Stimulated activated CD8-positive, alpha-beta memory T cell treated with anti-CD3 and anti-CD28 coated beads, Interleukin-4, amount 100 ng/mL, for 24 hours (primary cell): ENCODE measurements around the gene COQ3.
"Not testable (repeated sequence)": the region's sequence is repeated elsewhere in the genome, so short reads cannot be mapped to it uniquely, and the experiment has no call there.

Experiments used
- DNase-seq: peaks from one replicate; pipeline ENCODE4 v3.0.0-alpha.2; 2020; ENCODE audit warnings: low read depth

The COQ3 gene

GRCh38 chr6:99384507-99384906, 9.5 kb downstream of the COQ3 start:
- no peak for DNase-seq

- no peak for DNase-seq
Observed at GRCh38 chr6:99378636-99379035, 15.4 kb downstream of the COQ3 start.

GRCh38 chr6:99369533-99369932, 24.5 kb downstream of the COQ3 start:
- no peak for DNase-seq

- DNase-seq = no peak
Observed at GRCh38 chr6:99366852-99367251, 27.1 kb downstream of the COQ3 start.

- no peak for DNase-seq
Observed at GRCh38 chr6:99364026-99364425, 30.0 kb downstream of the COQ3 start.

- no peak for DNase-seq
Observed at GRCh38 chr6:99362678-99363268, 31.2 kb downstream of the COQ3 start.

GRCh38 chr6:99359800-99360199, 34.2 kb downstream of the COQ3 start:
- DNase-seq = no peak

GRCh38 chr6:99356641-99357040, 37.4 kb downstream of the COQ3 start:
- no peak for DNase-seq

GRCh38 chr6:99354983-99355382, 39.0 kb downstream of the COQ3 start:
- DNase-seq = no peak

GRCh38 chr6:99353126-99353525, 40.9 kb downstream of the COQ3 start:
- no peak for DNase-seq

- no peak for DNase-seq
Observed at GRCh38 chr6:99350573-99350972, 43.4 kb downstream of the COQ3 start.

GRCh38 chr6:99349171-99350141, 44.5 kb downstream of the COQ3 start, which contains the start of gene FAXC:
TSS of gene FAXC (minus strand) at chr6:99349674. CDS start at chr6:99349372, 302 bp downstream.
- no peak for DNase-seq

GRCh38 chr6:99348288-99349170, 45.5 kb downstream of the COQ3 start:
- DNase-seq = no peak

GRCh38 chr6:99347804-99348203, 46.2 kb downstream of the COQ3 start:
- DNase-seq = no peak

- DNase-seq = no peak
Observed at GRCh38 chr6:99346595-99346994, 47.4 kb downstream of the COQ3 start.

- DNase-seq = no peak
Observed at GRCh38 chr6:99345164-99345563, 48.8 kb downstream of the COQ3 start.

GRCh38 chr6:99344289-99344688, 49.7 kb downstream of the COQ3 start:
- DNase-seq = no peak

- no peak for DNase-seq
Observed at GRCh38 chr6:99341862-99342455, 52.0 kb downstream of the COQ3 start.

- DNase-seq = no peak
Observed at GRCh38 chr6:99338188-99338587, 55.8 kb downstream of the COQ3 start.

GRCh38 chr6:99335298-99335697, 58.7 kb downstream of the COQ3 start:
- not testable (repeated sequence) for DNase-seq

- DNase-seq = no peak
Observed at GRCh38 chr6:99334526-99335127, 59.4 kb downstream of the COQ3 start.
